Activated CD4-positive, alpha-beta T cell treated with anti-CD3 and anti-CD28 coated beads for 4 hours (primary cell): ENCODE results near the gene NPB.

Source experiments
- DNase-seq, 2 donors: peaks; one replicate each; pipeline ENCODE4 v3.0.0-alpha.2; 2020

The NPB gene

GRCh38 chr17:81900181-81900820, 1.7 kb upstream of the NPB start:
- no peak for DNase-seq

- no peak for DNase-seq
Observed at GRCh38 chr17:81901167-81902022, 643 bp upstream of the NPB start.

GRCh38 chr17:81902653-81903414, 796 bp downstream of the NPB start:
- DNase-seq, result no peak

- DNase-seq, result no peak
Observed at GRCh38 chr17:81903415-81903831, 1.4 kb downstream of the NPB start.

- DNase-seq, result no peak
Observed at GRCh38 chr17:81903896-81904599, 2.0 kb downstream of the NPB start.

- DNase-seq, result no peak
Observed at GRCh38 chr17:81904600-81905423, 2.8 kb downstream of the NPB start.

- DNase-seq, result no peak
Observed at GRCh38 chr17:81905424-81905875, 3.4 kb downstream of the NPB start.

- no peak for DNase-seq
Observed at GRCh38 chr17:81905993-81906392, 4.0 kb downstream of the NPB start.

- no peak for DNase-seq
Observed at GRCh38 chr17:81906476-81907218, 4.6 kb downstream of the NPB start.

GRCh38 chr17:81907219-81908145, 5.4 kb downstream of the NPB start:
- DNase-seq, result no peak

GRCh38 chr17:81908793-81909192, 6.8 kb downstream of the NPB start:
- DNase-seq, result no peak

- no peak for DNase-seq
Observed at GRCh38 chr17:81909231-81909630, 7.2 kb downstream of the NPB start.

GRCh38 chr17:81909966-81910839, 8.2 kb downstream of the NPB start:
- no peak for DNase-seq

GRCh38 chr17:81910840-81911276, 8.8 kb downstream of the NPB start:
- peak in 1 of 2 donors; percentile 33 for DNase-seq

- DNase-seq, result peak; percentile 94 to 97
Observed at GRCh38 chr17:81911277-81911961, 9.4 kb downstream of the NPB start, which contains the start of gene PCYT2. Gene PCYT2 (minus strand): TSS chr17:81911399. CDS start chr17:81911355, 44 bp downstream.

GRCh38 chr17:81911969-81912368, 9.9 kb downstream of the NPB start:
- DNase-seq, result no peak

GRCh38 chr17:81912441-81913309, 10.6 kb downstream of the NPB start:
- no peak for DNase-seq
